SK-N-SH (cell line): Measurements from ENCODE around the gene MYO15A. TPM values are rescaled to one million over a fixed set of nuclear protein-coding genes. Genes with fewer than 3 reads are reported as not detected.

Experiments used
- CTCF ChIA-PET: fragments of 300-600, 350-600 bp; formaldehyde crosslinking; extraction: SDS; loops from one replicate; lab custom pipeline; 2021; lab: Yijun Ruan, JAX
- POLR2A ChIA-PET: fragments of 350-600 bp; sonication (Branson Sonifier 250); formaldehyde crosslinking; extraction: SDS; loops from one replicate; lab custom pipeline; 2020; ENCODE audit warnings: antibody characterized with exemption, inconsistent platforms; lab: Yijun Ruan, JAX
- DNase-seq: peaks from one replicate; pipeline ENCODE4 v3.0.0; 2012
- H2AFZ ChIP-seq: fragments of 200-600 bp; sonication (generic); 2 replicates; pipeline ENCODE4 v1.8.1; 2016; ENCODE audit warnings: antibody characterized with exemption, mild to moderate bottlenecking, low read depth
- H3F3A ChIP-seq: fragments of 200-600 bp; sonication (generic); replicated peaks from 2 replicates; pipeline ENCODE3; 2016; ENCODE audit warnings: antibody characterized with exemption, mild to moderate bottlenecking; ENCODE audit not compliant: insufficient read depth
- H3K27ac ChIP-seq, 2 experiments: fragments of 200-500 bp in 1 of 2; fragments of 200-600 bp in 1 of 2; sonication (Bioruptor generic) in 1 of 2; sonication (generic), shearing (Covaris generic) in 1 of 2; 2 replicates each; pipeline versions ENCODE4 v1.5.1 to v1.6.1; 2014 to 2016; ENCODE audit warnings: low read depth in 2 of 2, inconsistent platforms in 1 of 2, low read length in 1 of 2, mild to moderate bottlenecking in 1 of 2, mixed read lengths in 1 of 2
- H3K27me3 ChIP-seq: fragments of 200-600 bp; sonication (generic), shearing (Covaris generic); 2 replicates; pipeline ENCODE4 v1.6.1; 2016; ENCODE audit warnings: mixed run types; ENCODE audit not compliant: insufficient read depth
- H3K36me3 ChIP-seq, 2 experiments: fragments of 200-500 bp in 1 of 2; fragments of 200-600 bp in 1 of 2; sonication (Bioruptor generic) in 1 of 2; sonication (generic) in 1 of 2; replicated peaks in 1 of 2; 2 replicates each; pipeline versions ENCODE3 to v1.5.1; 2014 to 2016; ENCODE audit warnings: low read length in 1 of 2, mild to moderate bottlenecking in 1 of 2; ENCODE audit not compliant: insufficient read depth in 2 of 2, control insufficient read depth in 1 of 2
- H3K4me1 ChIP-seq, 2 experiments: fragments of 200-500 bp in 1 of 2; fragments of 200-600 bp in 1 of 2; sonication (Bioruptor generic) in 1 of 2; sonication (generic), shearing (Covaris generic) in 1 of 2; 2 replicates each; pipeline versions ENCODE4 v1.5.1 to v1.6.1; 2014 to 2016; ENCODE audit warnings: low read depth in 1 of 2, low read length in 1 of 2, mixed run types in 1 of 2; ENCODE audit not compliant: insufficient read depth in 2 of 2, control insufficient read depth in 1 of 2
- H3K4me2 ChIP-seq: fragments of 200-600 bp; sonication (generic), shearing (Covaris generic); 2 replicates; pipeline ENCODE4 v1.6.1; 2017; ENCODE audit warnings: mixed run types
- H3K4me3 ChIP-seq, 2 experiments: fragments of 200-500 bp in 1 of 2; fragments of 200-600 bp in 1 of 2; sonication (Bioruptor generic) in 1 of 2; sonication (generic), shearing (Covaris generic) in 1 of 2; 2 replicates each; pipeline versions ENCODE4 v1.5.1 to v1.8.1; 2014 to 2016; ENCODE audit warnings: low read depth in 2 of 2, inconsistent platforms in 1 of 2, low read length in 1 of 2, mild to moderate bottlenecking in 1 of 2, mixed read lengths in 1 of 2, moderate library complexity in 1 of 2
- H3K79me2 ChIP-seq: fragments of 200-600 bp; sonication (generic); 2 replicates; pipeline ENCODE4 v1.8.1; 2017; ENCODE audit warnings: mild to moderate bottlenecking; ENCODE audit not compliant: insufficient read depth
- H3K9ac ChIP-seq: fragments of 200-600 bp; sonication (generic); 2 replicates; pipeline ENCODE4 v1.6.1; 2017; ENCODE audit warnings: mixed run types
- H3K9me2 ChIP-seq: fragments of 200-600 bp; sonication (generic); 2 replicates; pipeline ENCODE4 v1.6.1; 2017; ENCODE audit warnings: mixed run types
- H3K9me3 ChIP-seq: fragments of 200-600 bp; sonication (generic); 2 replicates; pipeline ENCODE4 v1.6.1; 2017; ENCODE audit warnings: mixed run types, mild to moderate bottlenecking, moderate library complexity
- H4K20me1 ChIP-seq: fragments of 200-600 bp; sonication (generic); 2 replicates; pipeline ENCODE4 v1.6.1; 2017; ENCODE audit warnings: mild to moderate bottlenecking, mixed run types; ENCODE audit not compliant: insufficient read depth
- CTCF ChIP-seq: fragments of 200-600 bp; sonication (generic); IDR thresholded peaks from 2 replicates; pipeline ENCODE4 v1.6.1; 2017; ENCODE audit warnings: antibody characterized with exemption, mild to moderate bottlenecking, moderate library complexity
- FOSL2 ChIP-seq: IDR thresholded peaks from 2 replicates; pipeline ENCODE4 v1.4.0; 2012; ENCODE audit warnings: low read depth, mild to moderate bottlenecking, moderate library complexity, borderline replicate concordance
- IRF3 ChIP-seq: fragments of 150-350 bp; IDR thresholded peaks from 2 replicates; pipeline ENCODE4 v1.6.1; 2016; ENCODE audit warnings: mild to moderate bottlenecking, low read depth, low read length
- JUND ChIP-seq: IDR thresholded peaks from 2 replicates; pipeline ENCODE4 v1.4.0; 2012
- MAX ChIP-seq: IDR thresholded peaks from 2 replicates; pipeline ENCODE4 v1.4.0; 2012; ENCODE audit warnings: low read depth
- MXI1 ChIP-seq: IDR thresholded peaks from 2 replicates; pipeline ENCODE4 v1.6.1; 2012; ENCODE audit warnings: mild to moderate bottlenecking, low read depth, low read length, improper control_type of control experiment
- NFIC ChIP-seq: IDR thresholded peaks from 2 replicates; pipeline ENCODE4 v1.4.0; 2012; ENCODE audit warnings: borderline replicate concordance
- PBX3 ChIP-seq: IDR thresholded peaks from 2 replicates; pipeline ENCODE4; 2012
- POLR2AphosphoS5 ChIP-seq: IDR thresholded peaks from 2 replicates; pipeline ENCODE4 v1.6.1; 2012; ENCODE audit warnings: low read depth, low read length
- RCOR1 ChIP-seq: fragments of 150-350 bp; IDR thresholded peaks from 2 replicates; pipeline ENCODE4 v1.6.1; 2017; ENCODE audit warnings: antibody characterized with exemption, low read length
- RXRA ChIP-seq: IDR thresholded peaks from 2 replicates; pipeline ENCODE4 v1.4.0; 2012; ENCODE audit warnings: low read depth, mild to moderate bottlenecking, borderline replicate concordance
- SIN3A ChIP-seq: IDR thresholded peaks from 2 replicates; pipeline ENCODE4 v1.6.1; 2012; ENCODE audit warnings: low read depth, mild to moderate bottlenecking, low read length, moderate library complexity, borderline replicate concordance
- SMC3 ChIP-seq: IDR thresholded peaks from 2 replicates; pipeline ENCODE4 v1.6.1; 2012; ENCODE audit warnings: low read depth, low read length, improper control_type of control experiment
- TCF12 ChIP-seq: IDR thresholded peaks from 2 replicates; pipeline ENCODE4 v1.4.0; 2012
- TEAD4 ChIP-seq: IDR thresholded peaks from 2 replicates; pipeline ENCODE4 v1.4.0; 2012; ENCODE audit warnings: mild to moderate bottlenecking, borderline replicate concordance; ENCODE audit not compliant: insufficient read depth
- WGBS: methylation state at CpG from one replicate; pipeline ENCODE4 v1.1.6; 2017; ENCODE audit warnings: low lambda C conversion rate; 5-methylcytosine and 5-hydroxymethylcytosine counted together
- polyA plus RNA-seq, 3 experiments: library from polyadenylated mRNA; depleted of rRNA; stranded (reverse); fragments of >200 nt; gene quantifications; 2 replicates each; pipeline ENCODE4 v1.2.3, GENCODE V29; 2012

MYO15A gene
- polyA plus RNA-seq, 1 of the 3 experiments (the other 2 are of a cell fraction) = 0.43 TPM

GRCh38 chr17:18132711-18133110 is 24.2 kb downstream of the MYO15A start:
- Histone ChIP-seq H3K9me3 (no peaks in the 10 kb centered on the region), H3K4me2 (no peak overlapping the region), H2AFZ (no peak overlapping the region), H3K79me2 (no peaks in the 10 kb centered on the region), H3F3A (peaks cover 3% of the 10 kb centered on the region), H3K36me3 (no peaks in the 10 kb centered on the region), H3K27me3 (no peaks in the 10 kb centered on the region), H3K27ac (no peak overlapping the region), H4K20me1 (no peaks in the 10 kb centered on the region), H3K9ac (no peak overlapping the region), H3K4me3 (no peak overlapping the region), H3K9me2 (no peaks in the 10 kb centered on the region), H3K4me1 (peaks cover 0 to 10% of the 10 kb centered on the region in 2 experiments; a peak in 1 of 4 replicates)
- WGBS = 83% methylated on average over 4 of the region's 5 CpGs
- CTCF ChIA-PET = no interaction called here
- TF ChIP-seq FOSL2 (no peak), NFIC (no peak), TCF12 (no peak), PBX3 (no peak), JUND (no peak), SMC3 (no peak), RCOR1 (no peak), CTCF (no peak), SIN3A (no peak), MXI1 (no peak), MAX (no peak), IRF3 (no peak)
- POLR2A ChIA-PET = no interaction called here
- no peak for DNase-seq

- H4K20me1 ChIP-seq = no peaks in the 10 kb centered on the region
- H3K36me3 ChIP-seq = no peaks in the 10 kb centered on the region
- peak overlapping the region in 1 of 2 experiments; percentile 55; a peak in 1 of 4 replicates for H3K27ac ChIP-seq
- no peaks in the 10 kb centered on the region for H3K79me2 ChIP-seq
- no peak for DNase-seq
- no peak overlapping the region for H3K4me3 ChIP-seq
- peaks cover 3% of the 10 kb centered on the region for H3F3A ChIP-seq
- no peak for TF ChIP-seq CTCF
- no peak for TF ChIP-seq POLR2AphosphoS5
- TF ChIP-seq RXRA = no peak
- TF ChIP-seq TEAD4 = no peak
- no peak overlapping the region for H2AFZ ChIP-seq
- WGBS = 49% methylated on average over 12 of the region's 19 CpGs
- H3K9me2 ChIP-seq = no peaks in the 10 kb centered on the region
- peaks cover 0 to 16% of the 10 kb centered on the region in 2 experiments; a peak in 1 of 4 replicates for H3K4me1 ChIP-seq
- no peak overlapping the region for H3K9ac ChIP-seq
- no peaks in the 10 kb centered on the region for H3K9me3 ChIP-seq
- ChIA-PET POLR2A (no interaction called here), CTCF (interaction anchor here (2.6 kb wide), 1 partner anchor 16 kb away, joined by 7 read pairs; no protein-coding TSS in a partner anchor)
- no peaks in the 10 kb centered on the region for H3K27me3 ChIP-seq
- no peak overlapping the region for H3K4me2 ChIP-seq
Measured at GRCh38 chr17:18136357-18136756, 27.8 kb downstream of the MYO15A start.
